RPMI7951 (cell line): ENCODE data around the gene SRGAP1. TPM values are rescaled to one million over a fixed set of nuclear protein-coding genes. Genes with fewer than 3 reads are reported as not detected.

ENCODE experiments used
- DNase-seq: peaks from one replicate; pipeline ENCODE4 v3.0.0-alpha.2; 2012; ENCODE audit warnings: low read depth
- total RNA-seq: library from RNA; depleted of rRNA; stranded (reverse); fragments of >200 nt; shearing (Covaris generic); gene quantifications from 2 replicates; pipeline ENCODE4 v1.2.3, GENCODE V29; 2014

Gene SRGAP1
- total RNA-seq, 1 experiment from 2014 or later = 2.3 TPM

- no peak for DNase-seq
Measured at GRCh38 chr12:63965936-63966605, 121.6 kb downstream of the SRGAP1 start.

- no peak for DNase-seq
Measured at GRCh38 chr12:63966606-63966975, 122.1 kb downstream of the SRGAP1 start.

- DNase-seq = peak; percentile 60
Measured at GRCh38 chr12:63967358-63968145, 123.1 kb downstream of the SRGAP1 start.

GRCh38 chr12:63968673-63969072 lies 124.2 kb downstream of the SRGAP1 start:
- no peak for DNase-seq

- DNase-seq = no peak
Measured at GRCh38 chr12:63976902-63977395, 132.4 kb downstream of the SRGAP1 start.

GRCh38 chr12:63977441-63977840 lies 132.9 kb downstream of the SRGAP1 start:
- DNase-seq = no peak

- DNase-seq = peak; percentile 65
Measured at GRCh38 chr12:63978519-63978918, 134.0 kb downstream of the SRGAP1 start.

- no peak for DNase-seq
Measured at GRCh38 chr12:63980211-63980610, 135.7 kb downstream of the SRGAP1 start.

- no peak for DNase-seq
Measured at GRCh38 chr12:63981343-63981742, 136.8 kb downstream of the SRGAP1 start.

GRCh38 chr12:63982604-63983295 lies 138.2 kb downstream of the SRGAP1 start:
- DNase-seq = no peak

GRCh38 chr12:63985456-63985855 lies 141.0 kb downstream of the SRGAP1 start:
- DNase-seq = no peak

GRCh38 chr12:63985945-63986344 lies 141.4 kb downstream of the SRGAP1 start:
- no peak for DNase-seq

GRCh38 chr12:63989301-63989845 lies 144.9 kb downstream of the SRGAP1 start:
- no peak for DNase-seq

- DNase-seq = no peak
Measured at GRCh38 chr12:63990828-63991547, 146.5 kb downstream of the SRGAP1 start.

GRCh38 chr12:63994704-63995103 lies 150.2 kb downstream of the SRGAP1 start:
- DNase-seq = no peak

- DNase-seq = no peak
Measured at GRCh38 chr12:63995512-63995911, 151.0 kb downstream of the SRGAP1 start.

GRCh38 chr12:63996556-63996955 lies 152.1 kb downstream of the SRGAP1 start:
- no peak for DNase-seq

- DNase-seq = no peak
Measured at GRCh38 chr12:63997198-63997597, 152.7 kb downstream of the SRGAP1 start.

GRCh38 chr12:63998584-63998983 lies 154.1 kb downstream of the SRGAP1 start:
- no peak for DNase-seq

- DNase-seq = no peak
Measured at GRCh38 chr12:63999853-64000252, 155.4 kb downstream of the SRGAP1 start.

GRCh38 chr12:64001439-64001838 lies 156.9 kb downstream of the SRGAP1 start:
- DNase-seq = no peak

GRCh38 chr12:64004641-64005040 lies 160.1 kb downstream of the SRGAP1 start:
- no peak for DNase-seq
